SK-N-SH treated with all-trans-retinoic acid at 6 μM for 48 hours (cell line): ENCODE measurements around the gene GFI1.

ENCODE experiments used
- ATAC-seq: fragments of 200-7000 bp; cut with Tn5 transposase; 3 replicates; pipeline ENCODE4 v1.9.1; 2020; ENCODE audit warnings: mild to moderate bottlenecking, moderate library complexity
- ARNTL ChIP-seq: fragments of 450-650 bp; formaldehyde crosslinking; IDR thresholded peaks from 2 replicates; pipeline ENCODE4 v1.5.0; 2020; ENCODE audit warnings: low read depth, mild to moderate bottlenecking, moderate library complexity, borderline replicate concordance
- CSDC2 ChIP-seq: fragments of 250-450 bp; sonication (Bioruptor Pico); IDR thresholded peaks from 2 replicates; pipeline ENCODE4 v1.5.0; 2020; ENCODE audit warnings: mild to moderate bottlenecking, moderate library complexity
- GLIS3 ChIP-seq: fragments of 250-450 bp; sonication (Bioruptor Pico); IDR thresholded peaks from 2 replicates; pipeline ENCODE4 v1.5.0; 2020; ENCODE audit warnings: mild to moderate bottlenecking, moderate library complexity
- ISL1 ChIP-seq: fragments of 250-450 bp; sonication (Bioruptor Pico); IDR thresholded peaks from 2 replicates; pipeline ENCODE4 v2.1.2; 2022; ENCODE audit warnings: mild to moderate bottlenecking, moderate library complexity
- OSR1 ChIP-seq: fragments of 250-450 bp; sonication (Bioruptor Pico); IDR thresholded peaks from 2 replicates; pipeline ENCODE4 v1.8.0; 2022; ENCODE audit warnings: moderate library complexity, mild to moderate bottlenecking, inconsistent platforms
- PPARA ChIP-seq: fragments of 250-450 bp; sonication (Bioruptor Pico); IDR thresholded peaks from 2 replicates; pipeline ENCODE4 v1.5.0; 2020; ENCODE audit warnings: mild to moderate bottlenecking, borderline replicate concordance
- RARB ChIP-seq: fragments of 250-450 bp; sonication (Bioruptor Pico); IDR thresholded peaks from 2 replicates; pipeline ENCODE4 v1.8.0; 2021; ENCODE audit warnings: mild to moderate bottlenecking, moderate library complexity
- SNAI2 ChIP-seq: fragments of 250-450 bp; sonication (Bioruptor Pico); IDR thresholded peaks from 2 replicates; pipeline ENCODE4 v1.5.0; 2020; ENCODE audit warnings: mild to moderate bottlenecking, moderate library complexity
- TCF4 ChIP-seq: fragments of 250-450 bp; sonication (Bioruptor Pico); IDR thresholded peaks from 2 replicates; pipeline ENCODE4 v1.8.0; 2021; ENCODE audit warnings: mild to moderate bottlenecking, moderate library complexity, borderline replicate concordance
- TOX ChIP-seq: fragments of 250-450 bp; sonication (Bioruptor Pico); IDR thresholded peaks from 2 replicates; pipeline ENCODE4 v1.8.0; 2021; ENCODE audit warnings: mild to moderate bottlenecking, moderate library complexity, borderline replicate concordance
- ZC3H10 ChIP-seq: fragments of 250-450 bp; sonication (Bioruptor Pico); IDR thresholded peaks from 2 replicates; pipeline ENCODE4 v1.5.1; 2021; ENCODE audit warnings: mild to moderate bottlenecking, moderate library complexity
- ZFP3 ChIP-seq: fragments of 250-450 bp; sonication (Bioruptor Pico); IDR thresholded peaks from 2 replicates; pipeline ENCODE4 v1.5.0; 2020; ENCODE audit warnings: mild to moderate bottlenecking, moderate library complexity
- ZFP30 ChIP-seq: fragments of 450-650 bp; formaldehyde crosslinking; IDR thresholded peaks from 2 replicates; pipeline ENCODE4 v1.5.0; 2022; ENCODE audit warnings: mild to moderate bottlenecking, moderate library complexity
- ZNF565 ChIP-seq: fragments of 450-650 bp; formaldehyde crosslinking; conservative IDR thresholded peaks from 2 replicates; pipeline ENCODE4 v1.5.0; 2020; ENCODE audit warnings: low read depth, mild to moderate bottlenecking, moderate library complexity
- ZNF70 ChIP-seq: fragments of 450-650 bp; formaldehyde crosslinking; IDR thresholded peaks from 2 replicates; pipeline ENCODE4 v1.5.0; 2020; ENCODE audit warnings: mild to moderate bottlenecking, moderate library complexity
- TF ChIP-seq, protein P1 (sequence below): fragments of 250-450 bp; sonication (Bioruptor Pico); IDR thresholded peaks from 2 replicates; pipeline ENCODE4 v1.8.0; 2020; ENCODE audit warnings: mild to moderate bottlenecking, moderate library complexity, borderline replicate concordance
- TF ChIP-seq, protein P2 (sequence below): fragments of 250-450 bp; sonication (Bioruptor Pico); IDR thresholded peaks from 2 replicates; pipeline ENCODE4 v1.8.0; 2021; ENCODE audit warnings: low read depth, mild to moderate bottlenecking, moderate library complexity, borderline replicate concordance
- TF ChIP-seq, protein P3 (sequence below): fragments of 250-450 bp; sonication (Bioruptor Pico); IDR thresholded peaks from 2 replicates; pipeline ENCODE4 v1.5.1; 2021; ENCODE audit warnings: mild to moderate bottlenecking, moderate library complexity
- TF ChIP-seq, protein P4 (sequence below): fragments of 250-450 bp; sonication (Bioruptor Pico); IDR thresholded peaks from 2 replicates; pipeline ENCODE4 v1.5.1; 2020; ENCODE audit warnings: low read depth, mild to moderate bottlenecking, moderate library complexity
- TF ChIP-seq, protein P5 (sequence below): fragments of 250-450 bp; sonication (Bioruptor Pico); IDR thresholded peaks from 2 replicates; pipeline ENCODE4 v1.5.0; 2020; ENCODE audit warnings: mild to moderate bottlenecking, moderate library complexity

The GFI1 gene

DNA sequence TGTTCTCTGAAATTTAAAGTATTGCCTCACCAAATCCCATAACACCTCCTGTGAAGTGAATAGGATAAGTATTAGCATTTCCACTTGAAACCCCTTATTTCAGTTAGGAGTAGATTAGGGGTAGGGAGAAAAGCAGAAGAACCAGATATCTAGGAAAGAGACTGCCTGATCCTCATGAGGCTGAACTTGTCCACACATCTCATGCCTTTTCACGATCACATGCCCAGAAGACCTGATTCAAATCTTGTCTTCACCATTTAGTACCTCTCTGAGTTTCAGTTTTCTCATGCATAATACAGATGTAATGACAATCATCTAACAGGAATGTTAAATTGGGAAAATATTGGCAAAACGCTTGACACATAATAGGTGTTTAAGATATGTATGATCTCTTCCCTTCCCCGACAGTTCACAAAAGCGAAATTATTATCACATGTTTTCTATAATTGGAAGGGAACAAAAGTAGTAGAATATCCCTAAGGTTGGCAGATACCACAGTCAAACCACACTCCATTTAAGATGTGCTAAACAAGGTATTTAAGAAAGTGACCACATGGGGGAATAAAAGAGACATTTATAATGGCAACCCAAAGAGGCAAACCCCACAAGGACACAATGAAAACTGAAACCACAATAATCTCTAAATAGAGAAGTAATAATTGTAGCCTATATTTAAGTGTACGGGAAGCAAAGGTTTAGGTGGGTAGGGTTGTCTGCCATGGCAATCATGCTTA lies 25.2 kb downstream of the GFI1 start:
- peak; percentile 71 for ATAC-seq
- TF ChIP-seq OSR1 (CRISPR knock-in tag), result no peak
- TF ChIP-seq CSDC2 (CRISPR knock-in tag), result no peak
- TF ChIP-seq ZFP3 (CRISPR knock-in tag), result no peak
- TF ChIP-seq, protein P1, sequence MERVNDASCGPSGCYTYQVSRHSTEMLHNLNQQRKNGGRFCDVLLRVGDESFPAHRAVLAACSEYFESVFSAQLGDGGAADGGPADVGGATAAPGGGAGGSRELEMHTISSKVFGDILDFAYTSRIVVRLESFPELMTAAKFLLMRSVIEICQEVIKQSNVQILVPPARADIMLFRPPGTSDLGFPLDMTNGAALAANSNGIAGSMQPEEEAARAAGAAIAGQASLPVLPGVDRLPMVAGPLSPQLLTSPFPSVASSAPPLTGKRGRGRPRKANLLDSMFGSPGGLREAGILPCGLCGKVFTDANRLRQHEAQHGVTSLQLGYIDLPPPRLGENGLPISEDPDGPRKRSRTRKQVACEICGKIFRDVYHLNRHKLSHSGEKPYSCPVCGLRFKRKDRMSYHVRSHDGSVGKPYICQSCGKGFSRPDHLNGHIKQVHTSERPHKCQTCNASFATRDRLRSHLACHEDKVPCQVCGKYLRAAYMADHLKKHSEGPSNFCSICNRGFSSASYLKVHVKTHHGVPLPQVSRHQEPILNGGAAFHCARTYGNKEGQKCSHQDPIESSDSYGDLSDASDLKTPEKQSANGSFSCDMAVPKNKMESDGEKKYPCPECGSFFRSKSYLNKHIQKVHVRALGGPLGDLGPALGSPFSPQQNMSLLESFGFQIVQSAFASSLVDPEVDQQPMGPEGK, result no peak
- TF ChIP-seq, protein P2, sequence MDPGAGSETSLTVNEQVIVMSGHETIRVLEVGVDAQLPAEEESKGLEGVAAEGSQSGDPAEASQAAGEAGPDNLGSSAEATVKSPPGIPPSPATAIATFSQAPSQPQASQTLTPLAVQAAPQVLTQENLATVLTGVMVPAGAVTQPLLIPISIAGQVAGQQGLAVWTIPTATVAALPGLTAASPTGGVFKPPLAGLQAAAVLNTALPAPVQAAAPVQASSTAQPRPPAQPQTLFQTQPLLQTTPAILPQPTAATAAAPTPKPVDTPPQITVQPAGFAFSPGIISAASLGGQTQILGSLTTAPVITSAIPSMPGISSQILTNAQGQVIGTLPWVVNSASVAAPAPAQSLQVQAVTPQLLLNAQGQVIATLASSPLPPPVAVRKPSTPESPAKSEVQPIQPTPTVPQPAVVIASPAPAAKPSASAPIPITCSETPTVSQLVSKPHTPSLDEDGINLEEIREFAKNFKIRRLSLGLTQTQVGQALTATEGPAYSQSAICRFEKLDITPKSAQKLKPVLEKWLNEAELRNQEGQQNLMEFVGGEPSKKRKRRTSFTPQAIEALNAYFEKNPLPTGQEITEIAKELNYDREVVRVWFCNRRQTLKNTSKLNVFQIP (CRISPR knock-in tag), result no peak
- TF ChIP-seq ARNTL (CRISPR knock-in tag), result no peak
- no peak for TF ChIP-seq PPARA (CRISPR knock-in tag)
- TF ChIP-seq, protein P3, sequence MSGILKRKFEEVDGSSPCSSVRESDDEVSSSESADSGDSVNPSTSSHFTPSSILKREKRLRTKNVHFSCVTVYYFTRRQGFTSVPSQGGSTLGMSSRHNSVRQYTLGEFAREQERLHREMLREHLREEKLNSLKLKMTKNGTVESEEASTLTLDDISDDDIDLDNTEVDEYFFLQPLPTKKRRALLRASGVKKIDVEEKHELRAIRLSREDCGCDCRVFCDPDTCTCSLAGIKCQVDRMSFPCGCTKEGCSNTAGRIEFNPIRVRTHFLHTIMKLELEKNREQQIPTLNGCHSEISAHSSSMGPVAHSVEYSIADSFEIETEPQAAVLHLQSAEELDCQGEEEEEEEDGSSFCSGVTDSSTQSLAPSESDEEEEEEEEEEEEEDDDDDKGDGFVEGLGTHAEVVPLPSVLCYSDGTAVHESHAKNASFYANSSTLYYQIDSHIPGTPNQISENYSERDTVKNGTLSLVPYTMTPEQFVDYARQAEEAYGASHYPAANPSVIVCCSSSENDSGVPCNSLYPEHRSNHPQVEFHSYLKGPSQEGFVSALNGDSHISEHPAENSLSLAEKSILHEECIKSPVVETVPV, result no peak
- no peak for TF ChIP-seq GLIS3 (CRISPR knock-in tag)

DNA sequence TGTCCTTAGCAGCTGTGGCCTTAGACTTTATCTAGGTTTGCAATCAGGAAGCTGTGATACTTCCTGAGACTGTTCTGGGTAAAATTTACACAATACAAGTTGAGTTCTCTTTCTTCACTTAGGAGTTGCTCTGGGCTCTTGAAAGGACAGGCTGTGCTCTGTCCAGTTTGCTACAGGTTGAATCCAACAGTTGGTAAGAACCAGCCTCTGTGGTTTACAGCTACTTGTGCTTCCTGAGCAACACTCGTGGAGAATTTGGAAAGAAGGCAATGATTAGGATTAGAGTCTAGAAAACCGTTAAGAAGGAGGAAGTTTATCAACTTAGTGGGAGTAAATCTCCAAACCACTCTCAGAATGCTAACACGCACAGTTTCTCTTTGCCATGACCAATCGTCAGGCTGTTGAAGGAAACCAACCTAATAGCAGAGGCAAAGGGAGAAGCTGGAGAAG lies 26.8 kb downstream of the GFI1 start:
- no peak for TF ChIP-seq ZC3H10
- TF ChIP-seq ZFP30 (CRISPR knock-in tag), result no peak
- no peak for TF ChIP-seq ZNF565 (CRISPR knock-in tag)
- no peak for TF ChIP-seq TOX (CRISPR knock-in tag)
- no peak for ATAC-seq

DNA sequence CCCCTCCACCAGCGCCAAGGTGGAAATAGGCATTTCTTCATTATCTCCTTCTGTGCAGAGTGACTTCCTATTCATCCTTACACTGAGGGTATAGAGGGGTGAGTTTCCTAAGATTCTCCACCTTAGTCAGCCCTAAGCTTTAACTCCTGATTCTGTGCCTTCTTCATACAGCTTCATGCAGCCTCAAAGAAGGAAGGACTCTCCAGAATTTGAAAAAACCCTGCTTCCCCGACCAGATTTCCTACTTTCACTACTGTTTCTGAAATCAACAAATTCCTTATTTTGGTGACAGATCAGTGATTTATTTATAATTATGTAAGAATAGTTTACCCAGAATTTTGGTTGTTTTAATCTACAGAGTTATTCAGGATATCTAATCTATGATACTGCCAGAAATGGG lies 28.6 kb downstream of the GFI1 start:
- TF ChIP-seq RARB, result no peak
- TF ChIP-seq OSR1 (CRISPR knock-in tag), result no peak
- TF ChIP-seq, protein P3, result no peak
- TF ChIP-seq, protein P4, sequence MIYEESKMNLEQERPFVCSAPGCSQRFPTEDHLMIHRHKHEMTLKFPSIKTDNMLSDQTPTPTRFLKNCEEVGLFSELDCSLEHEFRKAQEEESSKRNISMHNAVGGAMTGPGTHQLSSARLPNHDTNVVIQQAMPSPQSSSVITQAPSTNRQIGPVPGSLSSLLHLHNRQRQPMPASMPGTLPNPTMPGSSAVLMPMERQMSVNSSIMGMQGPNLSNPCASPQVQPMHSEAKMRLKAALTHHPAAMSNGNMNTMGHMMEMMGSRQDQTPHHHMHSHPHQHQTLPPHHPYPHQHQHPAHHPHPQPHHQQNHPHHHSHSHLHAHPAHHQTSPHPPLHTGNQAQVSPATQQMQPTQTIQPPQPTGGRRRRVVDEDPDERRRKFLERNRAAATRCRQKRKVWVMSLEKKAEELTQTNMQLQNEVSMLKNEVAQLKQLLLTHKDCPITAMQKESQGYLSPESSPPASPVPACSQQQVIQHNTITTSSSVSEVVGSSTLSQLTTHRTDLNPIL (CRISPR knock-in tag), result no peak
- no peak for TF ChIP-seq ZC3H10
- no peak for TF ChIP-seq TCF4 (CRISPR knock-in tag)
- TF ChIP-seq, protein P5, sequence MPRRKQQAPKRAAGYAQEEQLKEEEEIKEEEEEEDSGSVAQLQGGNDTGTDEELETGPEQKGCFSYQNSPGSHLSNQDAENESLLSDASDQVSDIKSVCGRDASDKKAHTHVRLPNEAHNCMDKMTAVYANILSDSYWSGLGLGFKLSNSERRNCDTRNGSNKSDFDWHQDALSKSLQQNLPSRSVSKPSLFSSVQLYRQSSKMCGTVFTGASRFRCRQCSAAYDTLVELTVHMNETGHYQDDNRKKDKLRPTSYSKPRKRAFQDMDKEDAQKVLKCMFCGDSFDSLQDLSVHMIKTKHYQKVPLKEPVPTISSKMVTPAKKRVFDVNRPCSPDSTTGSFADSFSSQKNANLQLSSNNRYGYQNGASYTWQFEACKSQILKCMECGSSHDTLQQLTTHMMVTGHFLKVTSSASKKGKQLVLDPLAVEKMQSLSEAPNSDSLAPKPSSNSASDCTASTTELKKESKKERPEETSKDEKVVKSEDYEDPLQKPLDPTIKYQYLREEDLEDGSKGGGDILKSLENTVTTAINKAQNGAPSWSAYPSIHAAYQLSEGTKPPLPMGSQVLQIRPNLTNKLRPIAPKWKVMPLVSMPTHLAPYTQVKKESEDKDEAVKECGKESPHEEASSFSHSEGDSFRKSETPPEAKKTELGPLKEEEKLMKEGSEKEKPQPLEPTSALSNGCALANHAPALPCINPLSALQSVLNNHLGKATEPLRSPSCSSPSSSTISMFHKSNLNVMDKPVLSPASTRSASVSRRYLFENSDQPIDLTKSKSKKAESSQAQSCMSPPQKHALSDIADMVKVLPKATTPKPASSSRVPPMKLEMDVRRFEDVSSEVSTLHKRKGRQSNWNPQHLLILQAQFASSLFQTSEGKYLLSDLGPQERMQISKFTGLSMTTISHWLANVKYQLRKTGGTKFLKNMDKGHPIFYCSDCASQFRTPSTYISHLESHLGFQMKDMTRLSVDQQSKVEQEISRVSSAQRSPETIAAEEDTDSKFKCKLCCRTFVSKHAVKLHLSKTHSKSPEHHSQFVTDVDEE (CRISPR knock-in tag), result no peak
- TF ChIP-seq, protein P1, result no peak
- TF ChIP-seq ISL1 (CRISPR knock-in tag), result no peak
- TF ChIP-seq SNAI2 (CRISPR knock-in tag), result no peak
- no peak for TF ChIP-seq TOX (CRISPR knock-in tag)
- TF ChIP-seq GLIS3 (CRISPR knock-in tag), result no peak
- no peak for TF ChIP-seq ZNF70 (CRISPR knock-in tag)
- TF ChIP-seq ZFP3 (CRISPR knock-in tag), result no peak
- TF ChIP-seq, protein P2 (CRISPR knock-in tag), result no peak
- TF ChIP-seq CSDC2 (CRISPR knock-in tag), result no peak
- TF ChIP-seq PPARA (CRISPR knock-in tag), result no peak
- no peak for ATAC-seq
